NT2/D1 (cell line): ENCODE results near the gene VRK1.

Experiments used
- DNase-seq: peaks from one replicate; pipeline ENCODE4 v3.0.0-alpha.2; 2011; ENCODE audit warnings: low read depth, low spot score
- H3K27me3 ChIP-seq: 2 replicates; pipeline ENCODE4 v1.6.0; 2011; ENCODE audit warnings: mild to moderate bottlenecking; ENCODE audit not compliant: insufficient read length, insufficient read depth
- H3K36me3 ChIP-seq: 2 replicates; pipeline ENCODE4 v1.6.1; 2011; ENCODE audit warnings: mild to moderate bottlenecking, low read length, mixed read lengths; ENCODE audit not compliant: insufficient read depth, insufficient read length
- H3K4me1 ChIP-seq: 2 replicates; pipeline ENCODE4 v1.5.1; 2011; ENCODE audit not compliant: insufficient read depth, insufficient read length
- H3K4me3 ChIP-seq: 2 replicates; pipeline ENCODE4 v1.5.1; 2011; ENCODE audit warnings: low read depth; ENCODE audit not compliant: insufficient read length
- H3K9ac ChIP-seq: 2 replicates; pipeline ENCODE4 v1.6.0; 2011; ENCODE audit warnings: low read depth; ENCODE audit not compliant: insufficient read length
- H3K9me3 ChIP-seq: 2 replicates; pipeline ENCODE4 v1.5.1; 2011; ENCODE audit warnings: mild to moderate bottlenecking, low read length; ENCODE audit not compliant: insufficient read depth
- SUZ12 ChIP-seq: IDR thresholded peaks from 2 replicates; pipeline ENCODE4 v1.6.1; 2011; ENCODE audit not compliant: insufficient read length, insufficient read depth; ENCODE audit errors: extremely low read depth
- YY1 ChIP-seq: IDR thresholded peaks from 2 replicates; pipeline ENCODE4 v1.6.1; 2011; ENCODE audit not compliant: insufficient read length, insufficient read depth
- ZNF274 ChIP-seq: IDR thresholded peaks from 2 replicates; pipeline ENCODE4 v1.6.1; 2011; ENCODE audit warnings: mild to moderate bottlenecking, low read depth, low read length

The VRK1 gene

GRCh38 chr14:96917442-96917963, 120.3 kb downstream of the VRK1 start:
- Histone ChIP-seq H3K9me3 (peaks cover 11% of the 10 kb centered on the region; the same call in 1 of the 2 replicates), H3K4me1 (no peaks in the 10 kb centered on the region), H3K4me3 (no peak overlapping the region), H3K9ac (no peak overlapping the region), H3K27me3 (no peaks in the 10 kb centered on the region), H3K36me3 (no peaks in the 10 kb centered on the region)
- TF ChIP-seq SUZ12: no peak
- DNase-seq: no peak

- TF ChIP-seq YY1 (no peak), ZNF274 (no peak), SUZ12 (no peak)
- Histone ChIP-seq H3K4me1 (peaks cover 3% of the 10 kb centered on the region), H3K4me3 (no peak overlapping the region), H3K36me3 (no peaks in the 10 kb centered on the region), H3K27me3 (no peaks in the 10 kb centered on the region), H3K9ac (no peak overlapping the region), H3K9me3 (peaks cover 17% of the 10 kb centered on the region; the same call in 1 of the 2 replicates)
- DNase-seq: no peak
Observed at GRCh38 chr14:96920023-96920422, 122.8 kb downstream of the VRK1 start.

GRCh38 chr14:96920820-96921219, 123.6 kb downstream of the VRK1 start:
- TF ChIP-seq YY1: no peak
- no peak for TF ChIP-seq ZNF274
- TF ChIP-seq SUZ12: no peak
- Histone ChIP-seq H3K36me3 (no peaks in the 10 kb centered on the region), H3K4me1 (peaks cover 3% of the 10 kb centered on the region), H3K27me3 (no peaks in the 10 kb centered on the region), H3K4me3 (no peak overlapping the region), H3K9ac (no peak overlapping the region), H3K9me3 (peaks cover 17% of the 10 kb centered on the region; the same call in 1 of the 2 replicates)
- DNase-seq: no peak

GRCh38 chr14:96922986-96923385, 125.8 kb downstream of the VRK1 start:
- no peak overlapping the region for H3K4me3 ChIP-seq
- peaks cover 17% of the 10 kb centered on the region; the same call in 1 of the 2 replicates for H3K9me3 ChIP-seq
- no peak overlapping the region for H3K9ac ChIP-seq
- peaks cover 3% of the 10 kb centered on the region for H3K4me1 ChIP-seq
- no peak for DNase-seq
- TF ChIP-seq YY1 (no peak), ZNF274 (no peak), SUZ12 (no peak)
- no peaks in the 10 kb centered on the region for H3K27me3 ChIP-seq
- H3K36me3 ChIP-seq: no peaks in the 10 kb centered on the region

GRCh38 chr14:96925422-96925821, 128.2 kb downstream of the VRK1 start:
- Histone ChIP-seq H3K36me3 (no peaks in the 10 kb centered on the region), H3K27me3 (no peaks in the 10 kb centered on the region), H3K4me3 (no peak overlapping the region), H3K4me1 (peaks cover 3% of the 10 kb centered on the region), H3K9ac (peak overlapping the region; percentile 50), H3K9me3 (peaks cover 17% of the 10 kb centered on the region; the same call in 1 of the 2 replicates)
- no peak for DNase-seq
- no peak for TF ChIP-seq YY1
- no peak for TF ChIP-seq SUZ12
- TF ChIP-seq ZNF274: no peak

- H3K9me3 ChIP-seq: peaks cover 17% of the 10 kb centered on the region; the same call in 1 of the 2 replicates
- no peak overlapping the region for H3K9ac ChIP-seq
- no peak for TF ChIP-seq YY1
- TF ChIP-seq ZNF274: no peak
- no peak for TF ChIP-seq SUZ12
- no peaks in the 10 kb centered on the region for H3K27me3 ChIP-seq
- H3K4me3 ChIP-seq: no peak overlapping the region
- no peaks in the 10 kb centered on the region for H3K36me3 ChIP-seq
- H3K4me1 ChIP-seq: peaks cover 3% of the 10 kb centered on the region
- no peak for DNase-seq
Observed at GRCh38 chr14:96926001-96926400, 128.8 kb downstream of the VRK1 start.

GRCh38 chr14:96928779-96929380, 131.7 kb downstream of the VRK1 start:
- no peak for TF ChIP-seq YY1
- no peak for TF ChIP-seq ZNF274
- TF ChIP-seq SUZ12: no peak
- DNase-seq: no peak
- Histone ChIP-seq H3K9ac (no peak overlapping the region), H3K4me3 (no peak overlapping the region), H3K4me1 (peaks cover 2% of the 10 kb centered on the region), H3K36me3 (no peaks in the 10 kb centered on the region), H3K27me3 (no peaks in the 10 kb centered on the region), H3K9me3 (no peaks in the 10 kb centered on the region; the same call in 1 of the 2 replicates)
